ENCODE results near the gene GTPBP3. TPM values are rescaled to one million over a fixed set of nuclear protein-coding genes. Genes with fewer than 3 reads are reported as not detected.

Gene GTPBP3
- total and polyA plus RNA-seq, 2 of the 13 experiments (the other 11 are each of a cell fraction or from before 2014, with no cell fraction given), result 17.5 to 30.0 TPM

DNA sequence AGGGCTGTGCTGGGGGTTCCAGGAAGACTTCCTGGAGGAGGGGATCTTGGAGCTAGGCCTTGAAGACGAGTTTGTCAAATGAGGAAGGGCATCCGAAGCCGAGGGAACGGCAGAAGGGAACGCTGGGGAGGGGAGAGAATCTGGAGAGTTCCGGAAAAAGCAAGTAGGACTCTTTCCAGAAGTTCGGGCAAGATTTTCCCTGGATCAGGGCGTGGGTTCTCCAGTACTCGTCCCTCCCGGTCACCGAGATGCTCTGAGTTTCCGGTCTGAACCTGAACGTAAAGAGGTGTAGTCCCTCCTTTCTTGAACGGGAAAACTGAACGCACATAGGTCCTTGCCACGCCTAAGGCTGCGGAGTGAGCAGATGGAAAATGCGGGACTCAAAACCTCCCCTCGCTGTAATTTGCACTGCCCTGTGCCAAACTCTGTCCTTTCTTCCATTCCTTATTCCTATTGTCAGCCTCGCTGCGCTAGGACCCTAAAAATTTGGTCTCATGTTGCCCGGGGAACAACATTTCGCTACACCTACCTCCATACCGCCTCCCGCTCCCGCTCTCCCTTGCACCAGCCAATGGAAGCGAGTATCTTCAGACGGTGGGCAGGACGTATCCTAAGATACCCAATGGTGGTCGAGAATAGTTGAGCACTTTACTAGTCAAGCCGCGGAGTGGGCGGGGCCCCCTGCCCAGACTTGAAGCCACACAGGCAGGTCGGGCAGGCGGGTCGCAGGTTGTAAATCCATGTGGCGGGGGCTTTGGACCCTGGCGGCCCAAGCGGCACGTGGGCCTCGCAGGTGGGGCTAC is at the start of gene GTPBP3 (continued):
- TF ChIP-seq HNRNPK (IDR thresholded peaks at IDR 0.05; ENCODE audit: low read depth, low read length, poor library complexity, severe bottlenecking) (no peak), ZNF451 (CRISPR knock-in tag; IDR thresholded peaks at IDR 0.05) (peak; percentile 10), ZNF570 (CRISPR knock-in tag; IDR thresholded peaks at IDR 0.05; ENCODE audit: borderline replicate concordance) (no peak), RELA (CRISPR knock-in tag; IDR thresholded peaks at IDR 0.05) (0 out of 2 replicates have a peak, but pooled peaks have one; percentile 30), ZNF644 (CRISPR knock-in tag; IDR thresholded peaks at IDR 0.05; ENCODE audit: low read depth) (no peak), SMYD3 (CRISPR knock-in tag; IDR thresholded peaks at IDR 0.05) (no peak), ZNF501 (CRISPR knock-in tag; IDR thresholded peaks at IDR 0.05) (peak; percentile 49; the same call in 1 of the 2 replicates), IRX3 (CRISPR knock-in tag; IDR thresholded peaks at IDR 0.05; ENCODE audit: borderline replicate concordance, low read depth) (no peak), JDP2 (CRISPR knock-in tag; IDR thresholded peaks at IDR 0.05; ENCODE audit: borderline replicate concordance) (no peak; the same call in 1 of the 2 replicates), ZNF598 (CRISPR knock-in tag; IDR thresholded peaks at IDR 0.05; ENCODE audit: borderline replicate concordance) (no peak), ZNF563 (CRISPR knock-in tag; IDR thresholded peaks at IDR 0.05) (no peak; the same call in 1 of the 2 replicates), ZNF703 (CRISPR knock-in tag; IDR thresholded peaks at IDR 0.05; ENCODE audit: borderline replicate concordance) (no peak), GATA4 (IDR thresholded peaks at IDR 0.05; ENCODE audit: borderline replicate concordance, low read depth) (peak; percentile 26; the same call in 1 of the 2 replicates), ELF4 (CRISPR knock-in tag; IDR thresholded peaks at IDR 0.05; ENCODE audit: borderline replicate concordance) (peak; percentile 84; the same call in 1 of the 2 replicates), SNAPC2 (CRISPR knock-in tag; IDR thresholded peaks at IDR 0.05) (no peak; the same call in 1 of the 2 replicates), SP4 (CRISPR knock-in tag; IDR thresholded peaks at IDR 0.05) (peak; percentile 97), CENPT (CRISPR knock-in tag; IDR thresholded peaks at IDR 0.05; ENCODE audit: low read depth) (0 out of 2 replicates have a peak, but pooled peaks have one; percentile 46), ZNF296 (CRISPR knock-in tag; conservative IDR thresholded peaks at IDR 0.05) (no peak), SPEN (CRISPR knock-in tag; IDR thresholded peaks at IDR 0.05; ENCODE audit: low read depth) (peak; percentile 53), ZNF350 (CRISPR knock-in tag; IDR thresholded peaks at IDR 0.05; ENCODE audit: borderline replicate concordance, low read depth) (no peak), ELF3 (CRISPR knock-in tag; IDR thresholded peaks at IDR 0.05) (peak; percentile 31; the same call in 1 of the 2 replicates), PREB (CRISPR knock-in tag; IDR thresholded peaks at IDR 0.05) (no peak)
- TF ChIP-seq, protein P1, sequence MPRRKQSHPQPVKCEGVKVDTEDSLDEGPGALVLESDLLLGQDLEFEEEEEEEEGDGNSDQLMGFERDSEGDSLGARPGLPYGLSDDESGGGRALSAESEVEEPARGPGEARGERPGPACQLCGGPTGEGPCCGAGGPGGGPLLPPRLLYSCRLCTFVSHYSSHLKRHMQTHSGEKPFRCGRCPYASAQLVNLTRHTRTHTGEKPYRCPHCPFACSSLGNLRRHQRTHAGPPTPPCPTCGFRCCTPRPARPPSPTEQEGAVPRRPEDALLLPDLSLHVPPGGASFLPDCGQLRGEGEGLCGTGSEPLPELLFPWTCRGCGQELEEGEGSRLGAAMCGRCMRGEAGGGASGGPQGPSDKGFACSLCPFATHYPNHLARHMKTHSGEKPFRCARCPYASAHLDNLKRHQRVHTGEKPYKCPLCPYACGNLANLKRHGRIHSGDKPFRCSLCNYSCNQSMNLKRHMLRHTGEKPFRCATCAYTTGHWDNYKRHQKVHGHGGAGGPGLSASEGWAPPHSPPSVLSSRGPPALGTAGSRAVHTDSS (CRISPR knock-in tag; conservative IDR thresholded peaks at IDR 0.05), result no peak
- TF ChIP-seq, protein P2, sequence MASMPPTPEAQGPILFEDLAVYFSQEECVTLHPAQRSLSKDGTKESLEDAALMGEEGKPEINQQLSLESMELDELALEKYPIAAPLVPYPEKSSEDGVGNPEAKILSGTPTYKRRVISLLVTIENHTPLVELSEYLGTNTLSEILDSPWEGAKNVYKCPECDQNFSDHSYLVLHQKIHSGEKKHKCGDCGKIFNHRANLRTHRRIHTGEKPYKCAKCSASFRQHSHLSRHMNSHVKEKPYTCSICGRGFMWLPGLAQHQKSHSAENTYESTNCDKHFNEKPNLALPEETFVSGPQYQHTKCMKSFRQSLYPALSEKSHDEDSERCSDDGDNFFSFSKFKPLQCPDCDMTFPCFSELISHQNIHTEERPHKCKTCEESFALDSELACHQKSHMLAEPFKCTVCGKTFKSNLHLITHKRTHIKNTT (CRISPR knock-in tag; IDR thresholded peaks at IDR 0.05), result no peak
- TF ChIP-seq, protein P3, sequence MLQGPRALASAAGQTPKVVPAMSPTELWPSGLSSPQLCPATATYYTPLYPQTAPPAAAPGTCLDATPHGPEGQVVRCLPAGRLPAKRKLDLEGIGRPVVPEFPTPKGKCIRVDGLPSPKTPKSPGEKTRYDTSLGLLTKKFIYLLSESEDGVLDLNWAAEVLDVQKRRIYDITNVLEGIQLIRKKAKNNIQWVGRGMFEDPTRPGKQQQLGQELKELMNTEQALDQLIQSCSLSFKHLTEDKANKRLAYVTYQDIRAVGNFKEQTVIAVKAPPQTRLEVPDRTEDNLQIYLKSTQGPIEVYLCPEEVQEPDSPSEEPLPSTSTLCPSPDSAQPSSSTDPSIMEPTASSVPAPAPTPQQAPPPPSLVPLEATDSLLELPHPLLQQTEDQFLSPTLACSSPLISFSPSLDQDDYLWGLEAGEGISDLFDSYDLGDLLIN (CRISPR knock-in tag; IDR thresholded peaks at IDR 0.05; ENCODE audit: borderline replicate concordance), result peak; percentile 74; the same call in 1 of the 2 replicates
